ENCODE results near the gene CNOT1.

DNA sequence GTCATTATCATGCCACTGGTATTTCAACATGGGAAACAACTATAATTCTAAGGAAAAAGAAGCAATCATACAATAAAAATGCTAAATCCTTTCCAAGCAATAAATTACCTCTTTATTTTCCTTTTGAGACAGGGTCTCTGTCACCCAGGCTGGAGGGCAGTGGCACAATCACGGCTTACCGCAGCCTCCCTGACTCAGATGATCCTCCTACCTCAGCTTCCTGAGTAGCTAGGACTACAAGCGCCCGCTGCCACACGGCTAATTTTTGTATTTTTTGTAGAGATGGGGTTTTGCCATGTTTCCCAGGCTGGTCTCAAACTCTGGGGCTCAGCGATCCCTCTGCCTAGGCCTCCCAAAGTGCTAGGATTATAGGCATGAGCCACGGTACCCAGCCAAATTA is 24.1 kb downstream of the CNOT1 start:
- TF ChIP-seq POLR2A (IDR thresholded peaks at IDR 0.05) (no peak), CTCF (IDR thresholded peaks at IDR 0.05) (no peak)

Data from adrenal gland (tissue), 5 donors.